Activated CD4-positive, alpha-beta T cell treated with anti-CD3 and anti-CD28 coated beads, Interleukin-10, Interleukin-2, amounts not matched to agents 100 ng/mL and 50 ng/mL, durations not matched to agents 16 hours and 8 hours (primary cell): ENCODE data around the gene AKAP10.
A peak's percentile ranks its signal among the peaks of the same experiment; 100 is the strongest.
"Not testable (repeated sequence)": the region's sequence is repeated elsewhere in the genome, so short reads cannot be mapped to it uniquely, and the experiment has no call there.

Source experiments
- DNase-seq: peaks from one replicate; pipeline ENCODE4 v3.0.0-alpha.2; 2020

AKAP10 gene

DNA sequence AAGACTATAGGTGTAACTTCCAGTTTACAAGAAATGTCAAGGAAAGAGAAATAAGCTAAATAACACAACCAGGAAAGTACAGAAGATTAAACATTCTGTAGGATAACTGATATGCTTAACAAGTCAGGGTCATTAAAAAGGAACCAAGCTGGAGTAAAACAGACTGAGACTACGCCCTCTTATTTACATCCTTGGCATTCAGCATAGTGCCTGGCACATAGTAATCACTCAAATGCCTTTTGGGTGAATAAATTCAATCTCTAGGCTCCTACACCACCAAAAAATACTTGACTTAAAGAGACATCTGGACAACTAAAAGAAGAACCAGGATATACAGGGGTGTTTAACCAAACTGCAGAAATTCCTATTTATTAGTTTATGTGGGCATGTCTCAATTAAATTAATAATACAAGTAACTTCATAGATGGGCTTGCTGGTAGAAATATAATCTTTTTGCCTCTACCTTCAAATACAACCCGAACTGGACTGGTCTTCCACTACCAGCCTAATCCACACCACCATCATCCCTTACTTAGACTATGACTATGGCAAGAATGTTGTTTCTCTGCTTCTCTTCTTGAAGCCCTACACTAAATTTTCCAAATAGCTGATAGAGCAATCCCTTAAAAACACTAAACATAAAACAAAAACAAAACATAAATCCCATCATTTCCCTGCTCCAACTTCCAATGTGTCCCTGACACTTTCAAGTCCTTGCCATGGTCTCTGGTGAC lies 62.2 kb downstream of the AKAP10 start:
- no peak for DNase-seq

DNA sequence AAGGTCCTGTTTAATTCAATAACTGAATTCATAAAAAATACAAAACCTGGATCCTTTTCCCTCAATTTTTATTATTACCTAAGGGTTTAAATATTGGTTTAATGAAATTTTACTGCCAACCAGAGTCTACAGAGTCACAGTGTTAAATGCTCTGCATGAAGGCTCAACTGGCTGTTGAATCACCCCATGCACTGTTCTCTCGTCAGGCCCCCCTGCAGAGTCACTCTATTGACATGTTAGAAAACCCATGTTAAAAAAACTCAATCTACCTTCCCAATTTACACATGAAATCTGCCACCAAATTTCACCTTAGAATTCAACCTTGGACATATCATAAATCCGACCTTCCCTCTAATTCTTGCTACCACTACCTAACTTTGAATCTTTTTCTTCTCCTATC lies 66.6 kb downstream of the AKAP10 start:
- DNase-seq: no peak

DNA sequence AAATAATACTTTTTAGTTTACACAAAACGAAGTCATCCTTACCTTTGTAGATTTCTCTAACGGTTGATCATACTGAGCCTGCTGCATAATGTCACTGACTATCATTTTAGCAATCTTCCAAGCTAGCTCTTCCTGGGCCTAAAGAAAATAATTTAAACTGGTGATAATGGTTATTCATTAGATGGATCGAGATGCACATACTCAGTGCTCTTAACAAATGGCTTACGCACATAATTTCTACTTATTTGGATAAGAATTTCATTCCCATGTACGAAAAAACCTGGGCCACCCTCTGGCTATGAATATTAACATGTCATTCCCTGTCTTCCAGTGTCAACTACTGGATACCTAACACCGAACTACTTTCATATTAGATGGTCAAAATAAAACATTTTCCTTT lies 68.5 kb downstream of the AKAP10 start:
- DNase-seq: no peak

DNA sequence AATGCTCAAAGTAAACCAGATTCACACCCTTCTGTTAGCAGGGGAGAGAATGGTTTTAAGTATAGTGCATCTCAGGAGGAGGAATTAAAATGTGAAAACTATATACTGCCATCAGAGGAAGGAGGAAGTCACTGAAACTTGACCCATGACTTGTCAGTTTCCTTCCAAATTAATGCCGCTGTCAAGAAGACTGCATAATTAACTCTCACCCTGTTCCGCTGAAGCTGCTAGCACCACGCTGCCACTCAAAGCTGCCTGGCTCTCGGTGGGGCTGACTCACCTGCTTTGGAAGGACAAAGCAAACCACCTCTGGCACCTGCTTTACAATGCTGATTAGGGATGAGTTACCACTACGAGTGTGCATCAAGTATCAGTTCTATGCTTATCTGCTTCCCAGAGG lies 72.1 kb downstream of the AKAP10 start:
- no peak for DNase-seq

DNA sequence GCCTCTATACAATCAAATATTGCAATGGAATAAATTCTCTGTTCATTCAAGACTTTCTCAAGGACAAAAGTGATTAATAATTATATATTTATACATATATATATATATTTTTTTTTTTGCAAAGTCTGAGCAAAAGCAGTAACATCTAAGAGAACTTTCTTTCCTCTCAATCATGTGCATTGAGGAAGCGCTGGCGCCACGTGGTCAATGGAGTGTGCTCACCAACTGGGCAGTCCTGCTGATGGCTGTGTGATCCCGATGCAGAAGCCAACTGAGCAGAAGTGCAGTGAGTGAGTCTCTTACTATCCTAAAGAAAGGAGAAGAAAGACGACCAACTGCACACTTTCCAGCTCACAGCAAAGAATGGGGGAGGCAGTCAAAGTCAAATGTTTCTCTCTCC lies 72.7 kb downstream of the AKAP10 start:
- DNase-seq: no peak

DNA sequence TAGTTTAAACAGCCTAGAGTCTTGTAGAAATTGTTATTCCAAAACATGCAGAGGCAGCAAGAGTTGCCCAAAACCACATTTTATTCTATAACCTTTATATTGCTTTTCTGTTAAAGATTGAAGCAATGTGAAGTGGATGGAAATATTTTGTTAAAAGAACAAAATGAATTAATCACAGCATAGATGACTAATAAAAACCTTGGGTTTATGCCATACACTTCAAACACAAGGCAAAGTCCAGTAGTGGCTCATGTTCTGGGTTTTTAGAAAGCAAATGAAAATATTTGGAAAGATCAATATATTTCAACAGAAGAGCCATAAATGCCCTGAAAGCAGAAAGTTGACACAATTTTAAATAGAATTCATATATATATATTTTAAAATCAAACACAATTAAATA lies 73.2 kb downstream of the AKAP10 start:
- no peak for DNase-seq

DNA sequence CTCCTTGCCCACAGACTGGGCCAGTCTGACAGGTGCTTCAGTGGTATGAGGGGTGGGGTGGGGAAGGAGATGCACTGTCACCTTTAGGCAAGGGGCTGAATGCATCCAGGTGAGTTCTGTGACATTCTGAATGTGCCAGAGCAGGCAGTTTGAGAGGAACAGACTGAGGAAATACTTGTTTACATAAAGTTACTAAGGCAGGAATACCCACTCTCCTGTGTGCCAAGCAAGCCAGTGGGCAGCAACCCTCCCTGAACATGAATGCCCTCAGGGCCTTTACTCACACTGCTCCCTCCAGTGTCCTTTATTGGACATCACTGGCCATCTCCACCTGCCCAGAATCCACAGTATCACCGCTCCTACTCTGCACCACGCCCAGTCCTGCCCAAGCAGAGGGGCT lies 76.8 kb downstream of the AKAP10 start:
- no peak for DNase-seq

DNA sequence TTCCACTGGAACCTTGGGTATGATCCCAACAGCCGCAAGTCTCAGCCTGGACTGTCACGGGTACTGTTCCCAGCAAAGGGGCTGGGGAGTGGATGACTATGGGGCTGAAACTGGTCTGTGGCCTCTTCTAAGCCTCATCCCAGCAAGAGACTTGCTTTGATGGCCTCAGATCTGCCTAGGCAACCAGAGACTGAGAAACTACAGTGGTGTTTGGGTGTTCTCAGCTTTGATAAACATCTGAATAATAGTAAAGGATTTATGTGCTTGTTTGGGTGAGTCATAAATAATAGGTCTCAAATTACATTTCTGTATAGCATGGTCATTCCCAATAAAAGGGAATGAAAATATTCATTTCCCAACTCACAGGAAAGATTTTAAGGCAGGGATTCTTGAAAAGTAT lies 79.7 kb downstream of the AKAP10 start:
- no peak for DNase-seq

DNA sequence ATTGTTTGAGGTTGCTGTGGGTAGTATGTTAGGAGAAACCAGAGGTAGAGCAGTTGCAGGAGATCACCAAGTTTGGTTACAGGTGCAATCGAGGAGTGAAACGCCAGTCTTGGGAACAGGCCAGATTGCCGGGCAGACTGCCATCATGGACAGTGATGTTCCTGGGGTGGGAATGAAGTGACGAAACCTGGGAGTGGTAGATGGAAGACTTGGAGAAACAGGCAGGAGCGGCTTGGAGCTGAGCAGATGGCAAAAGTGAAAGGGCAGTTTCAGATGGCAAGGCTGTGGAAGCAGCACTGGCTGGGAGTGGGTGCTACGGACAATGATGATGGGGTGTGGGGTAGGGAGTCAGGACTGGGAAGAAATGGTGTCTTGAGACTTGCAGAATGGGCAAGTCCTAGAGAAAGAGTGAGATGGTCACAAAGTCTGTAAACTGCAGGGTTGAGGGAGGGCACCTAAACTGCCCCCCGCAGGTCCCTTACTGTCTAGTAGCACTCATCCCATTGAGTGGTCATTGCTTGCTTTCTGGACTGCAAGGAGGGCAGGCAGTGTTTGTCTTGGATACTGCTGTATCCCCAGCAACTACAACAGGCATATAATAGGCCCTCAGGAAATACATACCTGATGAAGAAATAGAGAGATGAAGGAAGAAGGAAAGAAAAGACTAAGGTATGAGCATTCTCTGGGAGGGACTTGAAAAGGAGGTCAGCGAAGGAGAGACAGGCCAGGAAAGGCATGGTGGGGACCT lies 80.4 kb downstream of the AKAP10 start:
- DNase-seq: no peak

DNA sequence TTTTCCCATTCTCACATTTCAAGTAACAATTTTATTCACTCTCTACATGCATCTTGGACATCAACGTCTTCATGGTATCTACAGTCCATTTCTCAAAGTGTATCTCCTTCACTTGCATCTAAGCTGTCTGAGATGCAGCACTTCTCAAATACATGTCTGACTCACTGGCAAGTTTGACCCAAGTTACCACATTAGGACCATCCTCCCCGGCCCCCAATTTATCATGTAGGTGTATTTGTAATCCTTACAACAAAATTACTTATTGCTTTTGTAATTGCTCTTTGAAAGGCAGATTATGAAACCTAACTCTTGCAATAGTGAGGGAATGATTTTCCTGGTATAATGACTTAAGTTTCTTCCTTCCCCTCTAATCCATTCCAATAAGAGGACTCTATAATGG lies 80.9 kb downstream of the AKAP10 start:
- no peak for DNase-seq

DNA sequence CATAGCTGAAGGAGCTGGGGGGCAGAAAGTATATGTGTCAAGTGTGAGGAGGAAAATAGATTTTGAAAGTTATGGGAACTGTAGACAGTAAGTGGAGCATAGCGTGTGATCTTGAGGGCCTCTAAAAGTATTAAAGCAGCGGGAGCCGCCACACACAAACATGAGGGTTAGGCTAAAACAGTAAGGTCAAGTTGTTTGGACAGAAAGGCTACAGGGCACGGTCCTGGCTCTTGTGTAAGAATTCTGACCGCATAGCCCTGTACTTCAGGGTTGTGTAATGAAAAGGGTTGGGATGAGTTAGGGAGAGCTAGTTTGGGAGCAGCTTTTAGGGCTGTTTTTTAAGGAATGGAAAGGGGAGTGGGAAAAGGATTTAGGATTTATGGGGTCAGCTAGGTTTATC lies 87.1 kb downstream of the AKAP10 start:
- not testable (repeated sequence) for DNase-seq

DNA sequence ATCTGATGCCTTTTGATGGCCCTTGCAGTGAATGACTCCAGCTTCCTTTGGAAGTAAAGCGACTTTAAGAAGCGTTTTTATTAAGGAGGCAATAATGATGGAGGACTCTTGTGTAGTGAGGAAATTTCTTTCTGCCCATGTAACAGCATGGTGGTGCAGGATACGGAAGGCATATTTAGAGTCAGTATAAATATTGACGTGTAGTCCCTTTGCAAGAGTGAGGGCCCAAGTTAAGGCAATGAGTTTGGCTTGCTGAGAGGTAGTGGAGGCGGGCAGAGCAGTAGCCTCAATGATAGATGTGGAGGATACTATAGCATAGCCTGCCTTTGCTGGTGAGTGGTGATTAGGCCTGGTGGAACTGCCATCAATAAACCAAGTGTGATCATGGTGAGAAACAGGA lies 87.6 kb downstream of the AKAP10 start:
- not testable (repeated sequence) for DNase-seq

DNA sequence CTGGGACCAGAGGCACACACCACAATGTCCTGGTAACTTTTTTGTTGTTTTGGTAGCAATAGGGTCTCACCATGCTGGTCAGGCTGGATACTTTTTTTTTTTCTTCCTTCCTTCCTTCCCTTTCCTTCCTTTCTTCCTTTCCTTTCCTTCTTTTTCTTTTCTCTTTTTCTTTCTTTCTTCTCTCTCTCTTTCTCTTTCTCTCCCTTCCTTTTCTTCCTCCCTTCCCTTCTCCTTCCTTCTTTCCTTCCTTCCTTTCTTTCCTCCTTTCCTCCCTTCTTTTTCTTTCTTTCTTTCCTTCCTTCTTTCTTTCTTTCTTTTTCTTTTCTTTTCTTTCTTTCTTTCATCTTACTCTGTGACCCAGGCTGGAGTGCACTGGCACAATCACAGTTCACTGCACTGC lies 91.5 kb downstream of the AKAP10 start:
- no peak for DNase-seq

DNA sequence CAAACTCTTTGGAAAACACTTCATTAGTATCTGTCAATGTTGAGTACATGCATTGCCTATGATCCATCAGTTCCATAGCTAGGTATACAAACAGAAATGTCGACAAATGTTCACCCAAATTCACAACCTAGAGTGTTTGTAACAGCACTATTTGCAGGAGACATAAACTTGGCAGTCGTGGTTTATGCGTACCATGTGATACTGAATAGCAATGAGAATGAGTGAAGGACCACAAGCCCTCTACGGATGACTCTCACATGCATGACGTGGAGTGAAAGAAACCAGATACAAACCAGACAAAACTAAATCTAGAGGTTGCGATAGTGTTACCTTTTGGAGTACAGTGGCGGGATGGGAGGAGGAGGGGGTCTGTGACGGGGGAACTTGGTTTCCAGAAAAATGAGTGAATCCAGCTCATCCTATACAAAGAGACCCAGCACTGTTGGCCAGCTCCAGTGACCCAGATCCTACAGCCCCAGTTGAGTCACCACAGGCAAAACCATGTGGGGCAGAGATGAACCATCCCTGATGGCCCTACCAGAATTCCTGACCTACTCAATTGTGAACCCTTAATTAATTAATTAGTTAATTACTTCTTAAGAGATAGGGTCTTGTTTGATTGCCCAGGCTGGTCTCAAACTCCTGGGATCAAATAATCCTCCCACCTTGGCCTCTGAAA lies 94.0 kb downstream of the AKAP10 start:
- peak; percentile 47 for DNase-seq

DNA sequence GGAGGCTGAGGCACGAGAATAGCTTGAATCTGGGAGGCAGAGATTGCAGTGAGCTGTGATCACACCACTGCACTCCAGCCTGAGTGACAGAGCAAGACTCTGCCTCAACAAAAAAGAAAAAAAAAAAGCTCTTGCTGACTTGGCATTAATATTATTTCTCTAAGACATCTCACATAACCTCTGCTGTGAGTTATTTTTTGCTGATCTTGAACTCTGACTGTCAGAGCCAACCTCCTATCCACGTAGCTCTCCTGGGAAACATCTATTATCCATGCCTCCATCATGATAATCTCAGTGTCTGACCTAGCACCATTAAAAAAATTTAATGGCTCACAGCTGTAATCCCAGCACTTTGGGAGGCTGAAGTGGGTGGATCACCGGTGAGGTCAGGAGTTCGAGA lies 97.2 kb downstream of the AKAP10 start:
- DNase-seq: no peak

DNA sequence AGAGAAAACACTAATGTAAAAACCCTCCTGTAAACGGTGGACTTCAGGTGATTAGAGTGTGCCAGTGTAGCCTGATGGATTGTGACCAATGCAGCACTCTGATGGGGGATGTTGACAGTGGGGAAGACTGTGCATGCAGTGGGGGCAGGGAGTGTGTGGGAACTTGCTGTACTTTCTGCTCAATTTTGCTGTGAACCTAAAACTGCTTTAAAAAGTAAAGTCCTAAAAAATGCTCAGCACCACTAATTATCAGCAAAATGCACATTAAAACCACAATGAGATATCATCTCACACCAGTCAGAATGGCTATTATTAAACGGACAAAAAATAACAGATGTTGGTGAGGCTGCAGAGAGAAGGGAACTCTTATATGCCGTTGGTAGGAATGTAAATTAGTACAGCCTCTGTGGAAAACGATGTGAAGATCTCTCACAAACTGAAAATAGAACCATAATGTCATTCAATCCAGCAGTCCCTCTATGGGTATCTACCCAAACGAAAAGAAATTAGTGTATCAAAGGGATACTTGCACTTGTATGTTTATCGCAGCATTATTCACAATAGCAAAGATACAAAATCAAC lies 100.2 kb downstream of the AKAP10 start:
- no peak for DNase-seq

DNA sequence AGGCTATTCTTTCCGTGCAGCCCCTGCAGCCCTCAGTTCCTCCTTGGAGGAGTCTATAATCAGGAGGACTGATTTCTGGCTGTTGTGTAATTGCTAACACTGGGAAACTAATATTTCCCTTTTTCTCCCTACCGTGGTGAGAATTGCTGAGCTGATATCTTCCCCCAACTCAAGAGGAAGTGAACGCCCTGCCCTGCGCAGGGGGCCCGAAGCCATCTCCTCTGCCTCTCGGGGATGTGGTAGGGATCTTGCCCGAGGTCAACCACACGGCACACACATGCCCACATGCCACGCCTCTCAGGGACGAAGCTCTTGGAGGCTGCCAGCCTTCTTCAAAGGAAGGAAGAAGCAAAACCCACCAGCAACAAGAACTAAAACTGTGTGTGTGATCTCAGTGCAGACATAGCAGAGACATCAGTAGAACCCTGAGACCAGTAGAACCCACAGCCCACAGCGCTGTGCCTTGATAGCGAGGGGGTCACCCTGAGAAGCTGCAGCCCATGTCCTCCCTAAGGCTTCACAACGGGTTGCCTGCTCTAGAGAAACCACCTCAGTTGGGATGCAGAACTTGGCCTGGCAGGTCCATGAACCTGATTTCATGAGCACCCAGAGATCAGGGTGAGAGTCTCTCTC lies 101.0 kb downstream of the AKAP10 start:
- peak; percentile 41 for DNase-seq

DNA sequence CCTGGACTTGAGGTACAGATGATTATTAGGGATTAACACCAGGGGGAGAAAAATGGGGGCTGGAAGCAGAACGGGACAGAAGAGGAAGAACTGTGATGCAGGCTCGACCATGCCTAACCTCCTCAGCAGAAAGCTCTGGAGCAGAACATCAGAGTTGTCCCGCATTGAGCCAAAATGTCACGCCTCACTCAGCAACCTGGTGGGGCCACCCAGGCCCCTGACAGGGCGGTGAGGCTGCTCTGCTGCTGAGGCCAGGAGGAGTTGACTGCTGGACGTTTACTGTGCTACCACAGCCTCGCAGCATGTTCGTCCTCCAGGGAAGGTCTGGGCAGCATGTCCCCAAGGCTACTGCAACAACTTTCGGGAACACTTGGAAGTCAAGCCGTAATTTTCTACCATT lies 103.4 kb downstream of the AKAP10 start:
- no peak for DNase-seq

DNA sequence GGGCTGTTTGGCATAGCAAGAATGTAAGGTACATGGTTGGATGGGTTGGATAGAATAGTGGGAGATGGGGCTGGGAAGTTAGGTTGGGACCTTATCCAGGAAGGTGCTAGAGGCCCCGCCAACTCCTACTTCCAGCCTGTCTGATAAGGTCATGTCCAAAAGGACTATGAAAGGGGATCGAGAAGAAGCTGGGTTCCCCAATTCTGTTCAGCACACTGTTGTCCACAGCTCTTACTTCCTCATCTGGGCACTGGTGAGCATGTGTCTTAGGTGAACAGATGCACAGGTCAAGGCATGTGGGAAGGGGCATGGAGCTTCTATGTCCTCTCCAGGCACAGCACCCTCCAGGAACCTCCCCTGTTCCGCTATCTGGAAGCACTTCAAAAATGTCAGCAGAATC lies 104.3 kb downstream of the AKAP10 start:
- no peak for DNase-seq

DNA sequence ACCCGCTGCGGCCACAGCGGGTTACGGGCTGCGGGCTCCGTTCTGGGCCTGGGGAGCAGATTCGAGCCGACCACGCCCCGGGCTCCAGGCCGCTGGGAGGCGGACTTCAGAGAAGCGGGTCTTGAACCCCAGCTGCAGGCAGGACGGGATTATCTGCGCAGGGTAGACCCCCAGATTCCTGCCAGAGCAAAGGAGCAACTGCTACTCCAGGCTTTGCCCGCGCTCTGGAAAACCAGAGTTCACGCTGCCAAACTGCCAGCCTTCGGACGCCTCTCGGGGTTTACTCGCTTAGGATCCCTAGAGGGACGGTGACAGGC lies 109.6 kb downstream of the AKAP10 start:
- no peak for DNase-seq

DNA sequence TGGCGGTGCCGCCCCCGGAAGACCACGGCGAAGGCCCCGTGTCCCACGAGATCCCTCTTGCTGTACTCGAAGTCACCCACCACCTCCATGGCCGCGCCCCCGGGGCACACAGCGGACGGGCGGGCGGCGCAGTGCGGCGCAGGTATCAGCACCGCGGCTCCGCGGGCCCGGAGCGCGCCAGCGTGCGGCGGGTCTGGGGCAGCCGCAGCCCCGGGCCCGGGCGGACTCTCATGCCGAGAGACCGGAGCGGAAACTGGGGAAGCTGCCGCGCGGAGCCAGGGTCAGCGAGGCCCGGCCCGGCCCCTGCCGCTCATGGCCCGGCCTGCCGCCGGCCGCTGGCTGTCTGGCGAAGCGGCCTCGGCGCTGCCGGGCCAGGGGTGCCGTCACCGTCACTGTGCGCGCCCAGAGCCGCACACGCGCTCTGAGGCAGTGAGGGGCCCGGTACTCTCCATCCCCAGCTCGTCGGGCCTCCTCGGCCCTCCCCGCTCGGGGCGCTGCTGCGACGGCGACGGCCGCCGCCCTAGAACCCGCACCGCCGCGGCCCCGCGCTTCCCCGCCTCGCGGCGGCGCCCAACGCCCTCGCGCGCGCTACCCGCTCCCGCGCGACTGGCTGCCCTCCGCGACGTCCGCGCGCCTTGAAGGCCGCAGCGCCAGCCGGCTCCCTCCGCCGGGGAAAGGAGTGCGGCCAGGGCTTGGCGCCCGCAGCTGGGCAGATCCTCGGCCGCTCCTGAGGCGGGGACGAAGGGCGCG lies 110.1 kb downstream of the AKAP10 start, which contains the start of gene ULK2:
ULK2 (minus strand) TSS at position 608 of the 750 bp plus-strand sequence; CDS start at position 89, 519 bp downstream.
- peak; percentile 52 for DNase-seq

DNA sequence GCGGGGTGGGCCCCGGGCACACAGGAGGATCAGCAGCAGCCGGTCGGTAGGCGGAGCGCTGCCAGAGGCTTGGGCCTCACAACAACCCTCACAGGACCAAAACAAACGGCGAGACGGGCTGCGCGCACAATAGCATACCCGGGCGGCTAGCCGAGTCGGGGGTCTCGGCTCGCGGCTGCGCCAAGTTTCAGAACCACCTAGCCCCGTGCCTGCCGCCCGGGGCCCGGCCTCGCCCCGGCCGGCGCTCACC lies 110.6 kb downstream of the AKAP10 start:
- peak; percentile 54 for DNase-seq

DNA sequence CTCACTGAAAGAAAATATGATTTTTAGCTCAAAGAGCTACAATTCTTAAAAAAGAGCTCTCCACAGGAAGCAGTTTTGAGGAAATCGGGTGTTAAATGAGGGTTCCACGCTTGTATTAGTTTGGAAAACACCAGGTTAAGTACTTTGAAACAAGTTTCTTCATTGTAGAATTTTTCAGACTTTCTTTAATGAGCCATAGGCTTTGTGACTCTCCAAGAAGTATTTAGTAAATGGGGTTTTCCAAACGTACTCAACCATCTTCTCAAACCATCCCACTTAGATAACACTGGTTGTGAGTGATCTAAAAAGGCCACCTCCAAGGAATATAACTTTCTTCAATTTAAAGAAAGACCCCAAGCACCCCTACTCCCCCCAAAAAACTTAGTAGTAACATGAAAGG lies 112.6 kb downstream of the AKAP10 start:
- DNase-seq: no peak
